ENCODE measurements around the gene CSMD2.

DNA sequence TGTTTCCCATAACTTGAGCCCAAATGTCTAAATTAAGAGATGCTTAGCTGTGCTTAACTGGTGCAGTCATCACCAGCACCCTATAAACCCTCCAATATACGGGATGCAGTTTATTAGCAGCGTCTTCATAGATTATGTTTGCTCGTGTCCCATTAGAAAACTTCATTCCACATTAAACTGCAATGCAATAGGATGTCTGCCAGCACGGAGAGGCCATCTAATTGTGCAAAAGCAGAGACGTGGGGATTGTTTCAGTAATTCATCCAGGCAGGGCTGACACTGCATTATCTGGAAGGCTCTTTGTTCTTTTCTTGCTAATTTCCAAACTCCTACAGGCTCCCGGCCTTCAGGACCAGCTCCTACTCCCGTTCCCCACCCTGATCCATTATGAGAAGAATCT is 89.5 kb downstream of the CSMD2 start:
- TF ChIP-seq, protein P1, sequence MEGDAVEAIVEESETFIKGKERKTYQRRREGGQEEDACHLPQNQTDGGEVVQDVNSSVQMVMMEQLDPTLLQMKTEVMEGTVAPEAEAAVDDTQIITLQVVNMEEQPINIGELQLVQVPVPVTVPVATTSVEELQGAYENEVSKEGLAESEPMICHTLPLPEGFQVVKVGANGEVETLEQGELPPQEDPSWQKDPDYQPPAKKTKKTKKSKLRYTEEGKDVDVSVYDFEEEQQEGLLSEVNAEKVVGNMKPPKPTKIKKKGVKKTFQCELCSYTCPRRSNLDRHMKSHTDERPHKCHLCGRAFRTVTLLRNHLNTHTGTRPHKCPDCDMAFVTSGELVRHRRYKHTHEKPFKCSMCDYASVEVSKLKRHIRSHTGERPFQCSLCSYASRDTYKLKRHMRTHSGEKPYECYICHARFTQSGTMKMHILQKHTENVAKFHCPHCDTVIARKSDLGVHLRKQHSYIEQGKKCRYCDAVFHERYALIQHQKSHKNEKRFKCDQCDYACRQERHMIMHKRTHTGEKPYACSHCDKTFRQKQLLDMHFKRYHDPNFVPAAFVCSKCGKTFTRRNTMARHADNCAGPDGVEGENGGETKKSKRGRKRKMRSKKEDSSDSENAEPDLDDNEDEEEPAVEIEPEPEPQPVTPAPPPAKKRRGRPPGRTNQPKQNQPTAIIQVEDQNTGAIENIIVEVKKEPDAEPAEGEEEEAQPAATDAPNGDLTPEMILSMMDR (conservative IDR thresholded peaks at IDR 0.05 in 1 of 2, IDR thresholded peaks at IDR 0.05 in 1 of 2; ENCODE audit: low read depth in 1 of 2, low read length in 2 of 2) = no peak
- no peak for TF ChIP-seq EZH2 (IDR thresholded peaks at IDR 0.05; ENCODE audit: low read length, missing control alignments)
